ENCODE data around the gene PSME2. TPM values are rescaled to one million over a fixed set of nuclear protein-coding genes. Genes with fewer than 3 reads are reported as not detected.

The PSME2 gene
- total and polyA plus RNA-seq, 12 donors: 107 to 752 (median 243) TPM

DNA sequence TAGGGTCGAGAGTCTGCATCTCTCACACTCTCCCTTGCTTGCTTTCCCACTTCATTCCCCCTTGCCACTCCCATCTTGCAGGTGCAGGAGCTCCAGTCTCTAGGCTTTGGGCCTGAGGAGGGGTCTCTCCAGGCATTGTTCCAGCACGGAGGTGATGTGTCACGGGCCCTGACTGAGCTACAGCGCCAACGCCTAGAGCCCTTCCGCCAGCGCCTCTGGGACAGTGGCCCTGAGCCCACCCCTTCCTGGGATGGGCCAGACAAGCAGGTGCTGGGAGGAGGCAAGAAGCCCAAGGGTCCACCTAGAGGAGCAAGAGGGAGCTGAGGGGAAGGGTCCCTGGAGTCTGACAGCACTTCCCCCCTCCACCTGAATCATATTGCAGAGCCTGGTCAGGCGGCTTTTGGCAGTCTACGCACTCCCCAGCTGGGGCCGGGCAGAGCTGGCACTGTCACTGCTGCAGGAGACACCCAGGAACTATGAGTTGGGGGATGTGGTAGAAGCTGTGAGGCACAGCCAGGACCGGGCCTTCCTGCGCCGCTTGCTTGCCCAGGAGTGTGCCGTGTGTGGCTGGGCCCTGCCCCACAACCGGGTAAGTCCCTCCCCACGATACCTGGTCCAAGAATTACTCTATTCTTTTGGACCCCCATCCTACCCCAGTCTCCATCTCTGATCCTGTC lies 5.1 kb upstream of the PSME2 start:
- Histone ChIP-seq H3K4me1 (replicated peaks in 1 of 2) (peaks cover 7 to 18% of the 10 kb centered on the region in 2 donors), H3K27me3 (no peaks in the 10 kb centered on the region), H3K36me3 (replicated peaks in 1 of 2) (peaks cover 0 to 70% of the 10 kb centered on the region in 2 donors), H3K27ac (no peak overlapping the region), H3K9me3 (replicated peaks in 1 of 3) (no peaks in the 10 kb centered on the region), H3K4me3 (no peak overlapping the region)
- WGBS, 4 donors: 90 to 95% (median 93%) methylated on average over 9 to 16 of the region's 16 CpGs
- no peak for DNase-seq
- intact Hi-C loops (cut with DNase I): loop anchor here in 1 of 2 donors (10.0 kb wide), 1 partner anchor 87 kb away; no protein-coding TSS in a partner anchor
- TF ChIP-seq POLR2A (IDR thresholded peaks at IDR 0.05): no peak
- TF ChIP-seq, protein P1, sequence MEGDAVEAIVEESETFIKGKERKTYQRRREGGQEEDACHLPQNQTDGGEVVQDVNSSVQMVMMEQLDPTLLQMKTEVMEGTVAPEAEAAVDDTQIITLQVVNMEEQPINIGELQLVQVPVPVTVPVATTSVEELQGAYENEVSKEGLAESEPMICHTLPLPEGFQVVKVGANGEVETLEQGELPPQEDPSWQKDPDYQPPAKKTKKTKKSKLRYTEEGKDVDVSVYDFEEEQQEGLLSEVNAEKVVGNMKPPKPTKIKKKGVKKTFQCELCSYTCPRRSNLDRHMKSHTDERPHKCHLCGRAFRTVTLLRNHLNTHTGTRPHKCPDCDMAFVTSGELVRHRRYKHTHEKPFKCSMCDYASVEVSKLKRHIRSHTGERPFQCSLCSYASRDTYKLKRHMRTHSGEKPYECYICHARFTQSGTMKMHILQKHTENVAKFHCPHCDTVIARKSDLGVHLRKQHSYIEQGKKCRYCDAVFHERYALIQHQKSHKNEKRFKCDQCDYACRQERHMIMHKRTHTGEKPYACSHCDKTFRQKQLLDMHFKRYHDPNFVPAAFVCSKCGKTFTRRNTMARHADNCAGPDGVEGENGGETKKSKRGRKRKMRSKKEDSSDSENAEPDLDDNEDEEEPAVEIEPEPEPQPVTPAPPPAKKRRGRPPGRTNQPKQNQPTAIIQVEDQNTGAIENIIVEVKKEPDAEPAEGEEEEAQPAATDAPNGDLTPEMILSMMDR (IDR thresholded peaks at IDR 0.05): no peak

DNA sequence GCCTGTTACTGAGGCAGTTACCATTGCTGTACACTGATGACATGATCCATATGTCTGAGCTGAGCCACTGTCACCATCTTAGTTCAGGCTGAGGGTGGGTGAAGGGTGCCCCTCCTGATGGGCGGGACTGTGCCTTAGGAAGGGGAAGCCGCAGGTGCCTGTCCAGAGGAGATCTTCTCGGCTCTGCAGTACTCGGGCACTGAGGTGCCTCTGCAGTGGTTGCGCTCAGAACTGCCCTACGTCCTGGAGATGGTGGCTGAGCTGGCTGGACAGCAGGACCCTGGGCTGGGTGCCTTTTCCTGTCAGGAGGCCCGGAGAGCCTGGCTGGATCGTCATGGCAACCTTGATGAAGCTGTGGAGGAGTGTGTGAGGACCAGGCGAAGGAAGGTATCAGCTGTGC lies 4.6 kb upstream of the PSME2 start:
- H3K4me1 ChIP-seq (replicated peaks in 1 of 2): peaks cover 7 to 17% of the 10 kb centered on the region in 2 donors
- TF ChIP-seq, protein P1 (IDR thresholded peaks at IDR 0.05): no peak
- no peak for TF ChIP-seq POLR2A (IDR thresholded peaks at IDR 0.05)
- H3K36me3 ChIP-seq (replicated peaks in 1 of 2): peaks cover 0 to 65% of the 10 kb centered on the region in 2 donors
- H3K4me3 ChIP-seq: no peak overlapping the region
- H3K27me3 ChIP-seq: no peaks in the 10 kb centered on the region
- no peak for DNase-seq
- H3K9me3 ChIP-seq (replicated peaks in 1 of 3): no peaks in the 10 kb centered on the region
- intact Hi-C loops (cut with DNase I): loop anchor here in 1 of 2 donors (10.0 kb wide), 1 partner anchor 86 kb away; no protein-coding TSS in a partner anchor
- H3K27ac ChIP-seq: no peak overlapping the region
- WGBS, 4 donors: 76 to 84% (median 80%) methylated on average over 4 to 9 of the region's 9 CpGs

DNA sequence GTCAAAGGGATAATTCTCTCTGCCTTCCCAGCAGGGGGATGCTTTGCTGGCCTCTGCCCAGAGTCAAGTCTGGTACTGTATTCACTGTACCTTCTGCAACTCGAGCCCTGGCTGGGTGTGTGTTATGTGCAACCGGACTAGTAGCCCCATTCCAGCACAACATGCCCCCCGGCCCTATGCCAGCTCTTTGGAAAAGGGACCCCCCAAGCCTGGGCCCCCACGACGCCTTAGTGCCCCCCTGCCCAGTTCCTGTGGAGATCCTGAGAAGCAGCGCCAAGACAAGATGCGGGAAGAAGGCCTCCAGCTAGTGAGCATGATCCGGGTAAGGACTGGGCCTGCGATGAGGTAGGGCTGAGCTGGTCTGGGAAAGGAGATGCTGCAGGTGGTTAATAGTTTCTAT lies 4.2 kb upstream of the PSME2 start:
- no peaks in the 10 kb centered on the region for H3K9me3 ChIP-seq (replicated peaks in 1 of 3)
- intact Hi-C loops (cut with DNase I): loop anchor here in 1 of 2 donors (10.0 kb wide), 1 partner anchor 86 kb away; no protein-coding TSS in a partner anchor
- H3K27me3 ChIP-seq: no peaks in the 10 kb centered on the region
- DNase-seq: no peak
- H3K4me1 ChIP-seq (replicated peaks in 1 of 2): peaks cover 12 to 21% of the 10 kb centered on the region in 2 donors
- TF ChIP-seq, protein P1 (IDR thresholded peaks at IDR 0.05): no peak
- no peak for TF ChIP-seq POLR2A (IDR thresholded peaks at IDR 0.05)
- peaks cover 0 to 61% of the 10 kb centered on the region in 2 donors for H3K36me3 ChIP-seq (replicated peaks in 1 of 2)
- H3K4me3 ChIP-seq: no peak overlapping the region
- H3K27ac ChIP-seq: no peak overlapping the region
- 81 to 100% (median 89%) methylated on average over 5 to 9 of the region's 9 CpGs for WGBS, 4 donors

DNA sequence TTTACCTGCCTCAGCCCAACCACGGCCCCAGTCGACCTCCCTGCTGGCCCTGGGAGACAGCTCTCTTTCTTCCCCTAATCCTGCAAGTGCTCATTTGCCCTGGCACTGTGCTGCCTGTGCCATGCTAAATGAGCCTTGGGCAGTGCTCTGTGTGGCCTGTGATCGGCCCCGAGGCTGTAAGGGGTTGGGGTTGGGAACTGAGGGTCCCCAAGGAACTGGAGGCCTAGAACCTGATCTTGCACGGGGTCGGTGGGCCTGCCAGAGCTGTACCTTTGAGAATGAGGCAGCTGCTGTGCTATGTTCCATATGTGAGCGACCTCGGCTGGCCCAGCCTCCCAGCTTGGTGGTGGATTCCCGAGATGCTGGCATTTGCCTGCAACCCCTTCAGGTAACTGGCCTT lies 3.7 kb upstream of the PSME2 start:
- Histone ChIP-seq H3K36me3 (replicated peaks in 1 of 2) (peaks cover 0 to 56% of the 10 kb centered on the region in 2 donors), H3K4me1 (replicated peaks in 1 of 2) (peaks cover 16 to 26% of the 10 kb centered on the region in 2 donors), H3K4me3 (no peak overlapping the region), H3K9me3 (replicated peaks in 1 of 3) (no peaks in the 10 kb centered on the region), H3K27me3 (no peaks in the 10 kb centered on the region), H3K27ac (no peak overlapping the region)
- 88 to 95% (median 89%) methylated on average over 5 to 9 of the region's 9 CpGs for WGBS, 4 donors
- intact Hi-C loops (cut with DNase I): loop anchor here in 1 of 2 donors (10.0 kb wide), 1 partner anchor 85 kb away; no protein-coding TSS in a partner anchor
- DNase-seq: no peak
- TF ChIP-seq POLR2A (IDR thresholded peaks at IDR 0.05): no peak
- TF ChIP-seq, protein P1 (IDR thresholded peaks at IDR 0.05): no peak
